ENCODE data around the gene PTTG1IP2.
A peak's percentile ranks its signal among the peaks of the same experiment; 100 is the strongest.

PTTG1IP2 gene

DNA sequence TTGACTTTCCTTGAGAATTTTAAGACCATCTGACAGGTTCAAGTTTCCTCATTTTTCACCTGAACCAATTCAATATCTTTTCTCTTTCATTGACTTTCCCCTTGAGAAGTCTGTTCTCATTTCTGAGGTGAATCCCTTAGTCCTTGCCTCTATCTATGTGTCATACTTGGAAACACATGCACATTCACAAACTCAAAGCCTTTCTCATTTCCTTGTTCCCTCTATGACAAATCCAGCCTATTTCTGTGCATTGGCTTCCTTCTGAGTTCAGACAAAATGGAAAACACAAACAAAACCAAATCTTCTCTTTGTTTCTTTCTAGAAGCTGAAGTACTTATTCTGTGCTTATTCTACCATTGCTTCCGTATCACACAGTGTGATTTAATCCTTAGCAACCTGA is 13.8 kb downstream of the PTTG1IP2 start:
- DNase-seq (ENCODE audit: low read depth): no peak

DNA sequence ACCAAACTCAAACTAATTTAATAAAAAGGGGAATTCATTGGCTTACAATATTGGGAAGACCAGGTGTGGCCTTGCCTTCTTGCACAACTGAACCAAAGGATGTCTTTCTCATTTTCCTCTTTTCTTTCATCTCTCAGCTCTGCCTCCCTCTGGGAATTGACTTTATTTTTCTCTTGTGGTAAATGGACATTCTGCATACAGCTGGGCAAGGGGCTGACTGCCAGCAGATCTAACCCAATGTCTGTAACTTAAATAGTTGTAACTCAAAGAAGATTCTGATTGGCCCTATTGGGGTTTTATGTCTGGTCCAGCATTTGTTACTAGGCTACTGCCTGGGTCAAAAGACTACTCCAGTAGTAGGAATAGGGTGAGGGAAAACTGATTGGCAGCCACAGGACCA is 15.3 kb downstream of the PTTG1IP2 start:
- DNase-seq (ENCODE audit: low read depth): no peak

DNA sequence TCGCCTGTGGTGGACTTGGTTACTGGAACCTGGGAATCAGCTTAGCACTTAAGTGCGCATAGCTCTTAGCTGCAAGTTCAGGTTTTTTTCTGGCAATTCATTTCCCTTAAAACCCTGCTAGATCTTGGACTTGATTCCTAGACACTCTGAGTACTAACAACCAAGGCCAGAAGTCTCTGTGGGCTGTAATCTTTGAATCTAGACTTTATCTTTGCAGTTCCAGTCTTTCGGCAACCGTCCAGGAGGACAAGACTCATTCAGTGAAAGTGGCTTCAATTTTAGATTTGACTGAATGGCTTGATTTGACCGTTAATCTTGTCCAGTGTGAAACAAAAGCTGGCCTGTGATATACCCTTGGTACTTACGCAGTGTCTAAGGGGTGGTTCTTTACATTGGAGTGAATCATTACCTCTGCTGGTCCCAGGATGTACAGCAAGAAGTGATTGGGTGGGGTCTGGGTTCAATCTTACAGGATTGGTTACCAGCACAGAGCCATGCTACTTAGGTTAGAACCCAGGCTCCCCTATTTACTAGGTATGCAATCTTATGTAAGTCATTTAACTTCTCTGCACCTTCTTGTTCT is 16.4 kb downstream of the PTTG1IP2 start:
- no peak for DNase-seq (ENCODE audit: low read depth)

DNA sequence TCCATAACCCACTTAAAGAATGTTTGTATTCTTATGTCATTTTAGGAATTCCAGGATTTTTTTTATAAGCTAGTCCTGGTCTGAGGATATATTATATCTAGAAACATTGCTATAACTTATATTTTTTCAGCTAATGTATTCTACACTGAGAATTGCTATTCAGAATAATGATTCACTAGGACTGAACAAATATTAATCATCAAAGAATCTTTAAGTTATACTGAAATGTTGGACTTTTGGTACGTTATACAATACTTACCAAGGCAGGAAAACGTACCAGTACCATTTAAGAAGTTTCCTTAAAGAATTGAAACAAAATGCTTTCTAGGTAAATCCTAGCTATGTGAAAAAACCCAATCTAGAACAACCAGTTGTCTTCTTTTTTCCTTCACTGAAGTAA is 18.4 kb downstream of the PTTG1IP2 start:
- no peak for DNase-seq (ENCODE audit: low read depth)

DNA sequence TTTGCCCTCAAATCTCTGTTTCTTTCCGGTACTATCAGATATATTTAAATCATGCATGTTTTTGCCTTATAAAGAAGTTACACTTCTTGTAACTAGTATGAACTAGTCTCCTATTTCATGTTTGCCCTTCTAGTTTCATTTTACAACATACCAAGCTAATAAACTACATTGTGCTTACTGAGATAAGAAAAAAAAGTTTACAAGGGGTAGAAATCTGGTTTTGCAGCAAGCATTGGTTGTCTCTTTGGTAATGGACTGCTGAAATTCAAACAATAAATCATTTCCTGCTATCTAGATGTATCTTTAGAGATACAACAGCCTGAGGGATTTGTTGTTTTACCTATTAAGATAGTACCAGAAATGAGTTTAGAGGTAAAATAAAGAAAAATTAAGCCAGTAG is 18.8 kb downstream of the PTTG1IP2 start:
- DNase-seq (ENCODE audit: low read depth): no peak

DNA sequence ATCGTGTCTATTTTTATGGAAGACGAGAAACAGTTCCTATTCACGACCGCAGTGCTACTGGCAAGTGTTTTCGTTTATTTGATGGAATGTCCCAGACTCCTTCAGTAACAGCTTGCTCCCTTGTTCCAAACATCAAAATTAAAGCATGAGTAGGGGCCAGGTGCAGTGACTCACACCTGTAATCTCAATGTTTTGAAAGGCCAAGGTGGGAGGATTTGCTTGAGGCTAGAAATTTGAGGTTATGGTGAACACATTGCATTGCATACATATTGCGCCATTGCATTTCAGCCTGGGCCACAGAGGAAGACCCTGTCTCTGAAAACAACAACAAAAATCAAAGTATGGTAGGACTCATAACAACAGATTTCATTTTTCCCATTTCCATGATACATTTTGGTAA is 22.8 kb downstream of the PTTG1IP2 start:
- no peak for DNase-seq (ENCODE audit: low read depth)

DNA sequence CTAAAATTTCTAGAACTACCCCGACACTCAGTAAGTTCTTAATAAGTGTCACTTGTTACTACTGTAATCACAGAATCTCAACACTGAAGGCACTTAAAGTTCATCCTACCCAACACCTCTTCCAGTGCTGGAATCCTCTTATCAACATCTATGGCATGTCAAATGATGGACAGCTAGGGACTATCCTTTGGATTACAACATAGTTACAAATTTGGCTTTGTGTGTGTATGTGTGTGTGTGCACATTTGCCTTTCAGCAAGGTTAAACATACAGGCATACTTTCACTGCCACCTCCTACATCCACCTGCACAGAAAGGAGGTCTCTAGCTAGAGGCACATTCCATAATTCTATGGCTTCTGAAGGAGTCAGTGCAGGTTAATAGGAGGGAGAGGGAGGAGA is 25.8 kb downstream of the PTTG1IP2 start:
- no peak for DNase-seq (ENCODE audit: low read depth)

DNA sequence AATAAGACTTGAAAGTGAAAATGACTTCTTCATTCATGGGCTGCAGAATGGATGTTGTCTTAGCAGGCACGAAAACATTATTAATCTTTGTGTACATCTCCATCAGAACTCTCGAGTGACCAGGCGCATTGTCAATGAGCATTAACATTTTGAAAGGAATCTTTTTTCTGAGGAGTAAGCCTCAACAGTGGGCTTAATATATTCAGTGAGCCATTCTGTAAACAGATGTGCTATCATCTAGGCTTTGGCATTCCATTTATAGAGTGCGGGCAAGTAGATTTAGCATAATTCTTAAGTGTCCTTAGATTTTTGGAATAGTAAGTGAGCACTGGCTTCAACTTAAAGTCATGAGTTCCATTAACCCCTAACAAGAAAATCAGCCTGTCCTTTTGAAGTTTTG is 33.1 kb downstream of the PTTG1IP2 start:
- no peak for DNase-seq (ENCODE audit: low read depth)

DNA sequence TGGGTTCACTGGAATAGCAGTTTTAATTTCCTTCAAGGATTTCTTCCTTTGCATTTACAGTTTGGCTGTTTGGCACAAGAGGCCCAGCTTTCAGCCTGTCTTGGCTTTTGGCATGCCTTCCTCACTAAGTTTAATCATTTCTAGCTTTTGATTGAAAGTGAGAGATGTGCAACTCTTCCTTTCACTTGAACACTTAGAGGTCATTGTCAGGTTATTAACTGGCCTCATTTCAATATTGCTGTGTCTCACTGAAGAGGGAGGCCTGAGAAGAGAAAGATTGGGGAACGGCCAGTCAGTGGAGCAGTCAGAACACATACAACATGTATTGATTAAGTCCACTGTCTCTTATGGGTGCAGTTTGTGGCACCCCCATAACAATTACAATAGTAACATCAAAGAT is 33.9 kb downstream of the PTTG1IP2 start:
- no peak for DNase-seq (ENCODE audit: low read depth)

DNA sequence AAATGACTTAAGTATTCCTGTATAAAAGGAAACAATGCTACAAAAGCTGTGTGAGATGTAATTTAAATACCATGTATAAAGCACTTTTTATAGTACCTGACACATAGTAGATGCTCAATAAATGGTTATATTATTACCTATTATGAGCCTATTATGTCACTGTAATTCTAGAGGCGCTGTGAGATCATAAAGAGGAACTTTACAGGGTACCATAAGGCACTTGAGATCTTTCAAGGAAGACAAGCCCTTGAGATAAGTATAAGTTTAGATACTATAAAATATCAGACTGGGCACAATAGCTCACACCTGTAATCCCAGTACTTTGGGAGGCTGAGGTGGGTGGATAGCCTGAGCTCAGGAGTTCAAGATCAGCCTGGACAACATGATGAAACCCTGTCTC is 38.3 kb downstream of the PTTG1IP2 start:
- DNase-seq (ENCODE audit: low read depth): no peak

DNA sequence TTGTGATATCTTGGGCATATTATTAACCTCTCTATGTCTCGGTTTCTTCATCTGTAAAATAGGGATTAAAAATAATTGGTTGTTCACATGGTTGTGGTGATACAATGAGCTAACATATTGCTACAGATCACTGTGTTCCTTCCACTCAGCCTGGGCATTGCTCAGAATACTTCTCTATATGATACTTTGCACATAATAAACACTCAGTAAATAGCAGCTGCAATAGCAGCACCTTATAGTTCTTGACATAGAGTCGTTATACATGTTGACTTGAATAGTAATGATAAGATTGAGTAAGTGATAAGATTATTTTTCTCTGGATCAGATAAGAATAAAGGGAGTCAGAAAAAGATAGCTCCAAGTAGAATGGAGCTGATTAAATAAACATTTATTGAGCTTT is 42.3 kb downstream of the PTTG1IP2 start:
- DNase-seq (ENCODE audit: low read depth): no peak

DNA sequence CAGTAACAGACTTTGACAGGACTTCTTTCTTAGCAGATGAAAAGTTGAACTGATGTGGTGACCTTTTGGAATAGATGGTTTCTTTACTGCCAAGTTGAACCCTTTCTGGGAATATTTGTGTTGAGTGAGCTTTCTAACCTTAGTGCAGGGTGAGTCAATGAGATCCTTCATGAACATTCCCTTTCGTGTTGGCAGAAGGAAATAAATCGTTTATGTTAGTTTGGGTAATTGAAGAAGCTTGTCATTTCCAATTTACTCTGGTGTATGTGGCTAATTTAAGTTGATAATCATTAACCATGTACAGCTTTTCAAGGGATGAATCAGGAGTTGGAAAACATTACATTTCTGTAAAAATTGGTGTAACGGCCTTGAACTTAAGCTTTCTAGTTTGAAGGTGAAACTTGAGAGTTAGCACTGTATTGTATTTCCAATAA is 43.4 kb downstream of the PTTG1IP2 start:
- no peak for DNase-seq (ENCODE audit: low read depth)

DNA sequence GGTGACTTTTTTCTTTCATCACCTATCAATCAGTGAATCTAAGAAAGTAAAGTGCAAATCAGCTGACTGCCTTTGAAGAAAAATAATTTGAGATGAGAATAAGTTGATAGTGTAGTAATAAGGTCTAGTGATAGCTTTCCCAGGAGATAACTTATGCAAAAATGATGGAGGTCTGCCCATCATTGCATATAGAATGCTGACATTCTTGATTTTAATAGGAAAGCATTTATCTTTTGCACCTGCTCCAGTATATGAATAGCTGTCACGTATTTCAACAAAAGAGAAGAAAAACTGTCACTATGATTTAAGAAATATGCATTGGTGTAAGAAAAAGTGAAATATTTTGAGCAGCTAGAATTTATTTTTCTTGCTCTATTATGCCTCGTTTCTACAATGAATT is 46.8 kb downstream of the PTTG1IP2 start:
- no peak for DNase-seq (ENCODE audit: low read depth)

DNA sequence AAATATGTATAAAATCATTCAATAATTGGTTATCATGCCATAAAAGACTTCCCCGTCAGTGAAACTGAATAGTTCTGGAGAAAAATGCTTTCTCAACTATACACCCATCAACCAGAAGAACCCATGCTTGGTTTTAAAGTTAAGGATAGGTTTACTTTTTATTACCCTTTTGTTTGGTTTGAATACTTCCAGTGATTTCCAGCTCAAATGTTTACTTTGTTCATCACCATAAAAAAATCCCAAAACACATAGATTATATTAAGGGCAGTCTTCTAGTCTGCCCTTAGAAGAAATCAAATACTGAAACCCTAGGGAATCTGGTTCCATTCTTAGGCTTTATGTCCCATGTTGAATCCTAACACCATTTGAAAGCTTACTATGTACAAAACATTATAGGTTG is 49.2 kb downstream of the PTTG1IP2 start:
- DNase-seq (ENCODE audit: low read depth): no peak

DNA sequence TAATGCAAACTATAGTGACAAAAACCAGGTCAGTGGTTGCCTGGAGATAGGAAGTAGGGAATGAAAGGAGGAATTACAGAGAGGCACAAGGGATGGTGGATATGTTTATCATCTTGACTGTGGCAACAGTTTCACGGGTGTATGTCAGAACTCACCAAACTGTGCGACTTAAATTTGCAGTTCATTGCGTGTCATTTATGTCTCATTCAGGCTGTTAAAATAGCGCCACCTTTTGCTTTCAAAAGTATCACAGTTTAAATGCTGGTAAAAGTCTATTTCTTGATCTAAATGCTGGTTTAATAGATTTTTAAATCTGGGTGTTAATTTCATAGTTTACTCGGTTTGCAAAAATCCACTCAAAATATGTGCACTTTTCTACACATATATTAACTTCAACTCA is 51.0 kb downstream of the PTTG1IP2 start:
- no peak for DNase-seq (ENCODE audit: low read depth)

DNA sequence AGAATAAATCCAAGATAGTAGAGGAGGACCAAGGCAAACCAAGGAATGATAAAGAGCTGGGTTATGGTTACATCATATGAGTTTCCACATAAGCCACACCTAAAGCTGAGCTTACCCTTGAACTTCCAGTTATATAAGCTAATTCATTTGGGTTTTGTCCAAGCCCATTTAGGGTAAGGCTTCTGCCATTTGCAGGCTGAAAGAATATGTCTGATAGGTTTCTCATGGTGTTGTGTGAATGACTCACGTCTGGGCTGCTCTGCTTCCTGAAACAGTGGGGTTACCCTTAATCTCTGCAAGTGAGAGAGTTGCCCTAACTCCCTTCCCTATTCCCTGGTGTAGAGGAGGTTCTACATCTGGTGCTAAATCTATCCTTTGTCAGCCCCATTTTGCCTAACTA is 60.8 kb downstream of the PTTG1IP2 start:
- peak; percentile 5 for DNase-seq (ENCODE audit: low read depth)

DNA sequence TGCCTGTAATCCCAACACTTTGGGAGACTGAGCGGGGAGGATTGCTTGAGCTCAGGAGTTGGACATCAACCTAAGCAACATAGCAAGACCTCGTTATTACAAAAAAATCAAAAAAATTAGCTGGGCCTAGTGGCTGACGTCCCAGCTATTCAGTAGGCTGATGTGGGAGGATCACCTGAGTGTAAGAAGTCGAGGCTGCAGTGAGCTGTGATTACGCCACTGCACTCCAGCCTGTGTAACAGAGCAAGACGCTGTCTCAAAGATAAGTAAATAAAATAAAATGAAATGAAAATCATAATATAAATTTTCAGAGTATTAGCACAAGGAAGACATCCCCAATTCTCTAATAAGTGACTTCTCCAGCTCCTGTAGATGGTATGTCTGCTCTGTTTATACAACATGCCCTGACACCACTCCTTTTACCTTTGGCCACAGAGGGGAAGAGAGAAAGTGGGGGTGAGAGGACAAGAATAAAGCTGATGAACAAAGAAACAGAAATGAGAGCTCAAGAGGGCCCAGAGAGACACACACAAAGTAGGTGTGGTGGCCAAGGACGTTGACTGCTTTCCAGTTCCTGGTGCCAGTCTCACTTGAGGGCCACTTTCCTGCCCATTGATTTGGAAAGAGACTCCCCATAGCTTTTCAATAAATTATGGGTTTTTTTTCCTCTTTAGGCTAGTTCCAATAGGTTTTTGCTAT is 62.9 kb downstream of the PTTG1IP2 start:
- DNase-seq (ENCODE audit: low read depth): no peak

DNA sequence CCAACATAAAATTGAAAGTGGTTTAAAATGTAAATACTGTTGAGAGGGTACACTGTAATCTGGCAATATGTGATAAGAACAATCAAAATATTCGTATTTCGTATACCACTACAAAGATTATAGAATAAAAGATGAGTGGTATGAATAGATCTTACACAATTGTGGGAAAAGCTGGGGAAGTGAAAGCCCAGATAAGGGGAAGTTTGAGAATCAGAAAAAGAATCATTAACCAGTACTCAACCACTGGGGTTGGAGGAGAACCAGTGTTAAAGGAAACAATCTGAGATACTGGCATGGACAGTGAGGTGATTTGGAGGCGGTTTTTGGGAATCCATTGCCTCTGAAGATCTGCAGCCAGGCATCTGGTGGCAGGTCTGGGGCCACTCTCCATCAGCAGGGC is 67.0 kb downstream of the PTTG1IP2 start:
- DNase-seq (ENCODE audit: low read depth): no peak

DNA sequence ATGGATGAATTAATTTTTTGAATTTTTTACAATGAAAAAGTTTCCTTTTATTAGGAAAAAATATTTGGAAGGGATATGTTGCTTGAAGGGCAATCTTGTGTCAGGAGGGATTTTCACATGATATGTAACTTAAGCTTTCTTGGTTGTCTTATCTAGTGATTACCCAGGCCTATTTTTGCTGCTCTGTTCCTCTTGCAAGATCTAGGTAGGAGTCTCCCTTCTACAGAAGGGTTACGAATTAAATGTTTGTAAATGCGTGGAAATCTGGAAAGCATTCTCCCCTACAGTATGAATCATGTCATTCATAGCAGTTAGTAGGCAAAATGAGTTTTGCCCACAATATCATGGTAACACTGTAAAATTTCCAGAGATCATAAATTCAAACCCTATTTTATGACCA is 69.0 kb downstream of the PTTG1IP2 start:
- DNase-seq (ENCODE audit: low read depth): no peak

DNA sequence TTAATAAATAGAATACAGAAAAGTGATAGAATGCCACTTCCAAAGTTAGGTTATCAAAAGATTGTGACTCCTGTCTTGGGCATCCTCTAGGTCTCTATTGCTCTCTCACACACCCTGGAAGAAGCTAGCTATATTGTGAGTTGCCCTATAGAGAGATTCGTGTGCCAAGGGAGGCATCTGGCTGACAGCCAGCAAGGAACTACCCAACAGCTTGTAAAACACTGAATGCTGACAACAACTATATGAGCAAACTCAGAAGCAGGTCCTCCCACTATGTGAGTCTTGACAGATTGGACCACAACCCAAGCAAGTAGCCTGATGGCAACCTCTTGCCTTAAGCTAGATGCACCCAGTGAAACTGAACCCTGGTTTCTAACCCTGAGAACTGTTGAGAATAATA is 71.0 kb downstream of the PTTG1IP2 start:
- no peak for DNase-seq (ENCODE audit: low read depth)

DNA sequence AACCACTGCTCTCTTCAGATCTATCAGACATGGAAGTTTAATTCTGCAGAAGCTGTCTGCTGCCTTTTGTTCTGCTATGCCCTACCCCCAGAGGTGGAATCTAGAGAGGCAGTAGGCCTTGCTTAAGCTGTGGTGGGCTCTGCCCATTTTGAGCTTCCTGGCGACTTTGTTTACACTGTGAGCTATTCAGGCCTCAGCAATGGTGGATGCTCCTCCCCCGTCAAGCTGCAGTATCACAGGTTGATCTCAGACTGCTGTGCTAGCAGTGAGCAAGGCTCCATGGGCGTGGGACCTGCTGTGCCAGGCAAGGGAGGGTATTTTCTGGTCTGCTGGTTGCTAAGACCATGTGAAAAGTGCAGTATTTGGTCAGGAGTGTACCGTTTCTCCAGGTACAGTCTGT is 81.6 kb downstream of the PTTG1IP2 start:
- no peak for DNase-seq (ENCODE audit: low read depth)

DNA sequence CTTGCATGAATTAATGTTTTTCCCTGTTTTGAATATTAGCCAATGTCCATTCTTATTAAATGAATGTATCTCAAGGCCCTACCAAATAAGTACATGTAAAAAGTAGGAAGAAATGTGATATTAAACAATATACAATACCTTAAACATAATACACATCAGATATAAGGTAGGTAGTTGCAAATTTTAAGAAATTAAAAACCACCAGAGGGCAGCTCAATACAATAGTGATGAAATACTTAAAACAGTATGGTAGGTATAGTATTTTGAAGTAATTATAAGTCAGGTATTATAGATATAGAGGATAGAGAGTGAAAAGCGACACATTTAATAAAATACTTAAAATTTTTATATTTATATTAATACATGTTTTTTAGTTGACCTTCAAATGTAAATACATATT is 83.1 kb downstream of the PTTG1IP2 start:
- DNase-seq (ENCODE audit: low read depth): no peak

DNA sequence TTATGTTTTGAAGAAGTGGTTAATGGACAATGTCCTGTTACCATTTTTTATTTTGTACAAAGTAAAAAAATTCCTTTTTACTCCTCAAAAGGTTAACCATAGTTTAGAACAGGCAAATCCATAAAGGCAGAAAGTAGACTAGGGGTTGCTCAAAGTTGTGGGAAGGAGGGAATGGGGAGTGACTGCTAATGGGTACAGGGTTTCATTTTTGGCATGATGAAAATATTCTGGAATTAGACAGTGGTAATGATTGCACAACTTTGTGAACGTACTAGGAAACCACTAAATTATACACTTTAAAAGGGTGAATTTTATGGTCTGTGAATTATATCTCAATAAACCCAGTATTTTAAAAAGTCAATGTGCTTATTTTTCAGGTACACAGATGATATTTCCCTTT is 91.3 kb downstream of the PTTG1IP2 start:
- no peak for DNase-seq (ENCODE audit: low read depth)

Measured in fibroblast of the conjunctiva (primary cell).